ENCODE data around the gene PCK2.

PCK2 gene

DNA sequence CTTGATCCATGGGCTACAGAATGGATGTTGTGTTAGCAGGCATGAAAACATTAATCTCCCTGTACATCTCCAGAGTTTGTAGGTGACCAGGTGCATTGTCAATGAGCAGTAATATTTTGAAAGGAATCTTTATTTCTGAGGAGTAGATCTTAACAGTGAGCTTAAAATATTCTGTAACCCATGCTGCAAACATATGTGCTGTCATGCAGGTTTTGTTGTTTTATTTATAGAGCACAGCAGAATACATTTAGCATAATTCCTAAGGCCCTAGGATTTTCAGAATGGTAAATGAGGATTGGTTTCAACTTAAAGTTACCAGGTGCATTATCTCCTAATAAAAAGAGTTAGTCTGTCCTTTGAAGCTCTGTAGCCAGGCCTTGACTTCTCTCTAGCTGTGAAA lies 32.8 kb downstream of the PCK2 start:
- TF ChIP-seq, protein P1, sequence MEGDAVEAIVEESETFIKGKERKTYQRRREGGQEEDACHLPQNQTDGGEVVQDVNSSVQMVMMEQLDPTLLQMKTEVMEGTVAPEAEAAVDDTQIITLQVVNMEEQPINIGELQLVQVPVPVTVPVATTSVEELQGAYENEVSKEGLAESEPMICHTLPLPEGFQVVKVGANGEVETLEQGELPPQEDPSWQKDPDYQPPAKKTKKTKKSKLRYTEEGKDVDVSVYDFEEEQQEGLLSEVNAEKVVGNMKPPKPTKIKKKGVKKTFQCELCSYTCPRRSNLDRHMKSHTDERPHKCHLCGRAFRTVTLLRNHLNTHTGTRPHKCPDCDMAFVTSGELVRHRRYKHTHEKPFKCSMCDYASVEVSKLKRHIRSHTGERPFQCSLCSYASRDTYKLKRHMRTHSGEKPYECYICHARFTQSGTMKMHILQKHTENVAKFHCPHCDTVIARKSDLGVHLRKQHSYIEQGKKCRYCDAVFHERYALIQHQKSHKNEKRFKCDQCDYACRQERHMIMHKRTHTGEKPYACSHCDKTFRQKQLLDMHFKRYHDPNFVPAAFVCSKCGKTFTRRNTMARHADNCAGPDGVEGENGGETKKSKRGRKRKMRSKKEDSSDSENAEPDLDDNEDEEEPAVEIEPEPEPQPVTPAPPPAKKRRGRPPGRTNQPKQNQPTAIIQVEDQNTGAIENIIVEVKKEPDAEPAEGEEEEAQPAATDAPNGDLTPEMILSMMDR (IDR thresholded peaks at IDR 0.05; ENCODE audit: control extremely low read depth, extremely low read depth, low read depth, missing control alignments): no peak
- CTCF ChIA-PET: interaction anchor here (1.0 to 9.1 kb wide), 7 partner anchors 9 to 37 kb away, joined by 3 to 58 read pairs (median 5); partner anchors contain the start of genes DCAF11, EMC9, IRF9 and NRL
- POLR2A ChIA-PET: interaction anchor here (1.8 to 2.2 kb wide), 2 partner anchors 9 to 12 kb away, joined by 7 read pairs; partner anchors contain the start of genes DCAF11, NRL and PSME1
- no peak for DNase-seq (ENCODE audit: extremely low spot score)

DNA sequence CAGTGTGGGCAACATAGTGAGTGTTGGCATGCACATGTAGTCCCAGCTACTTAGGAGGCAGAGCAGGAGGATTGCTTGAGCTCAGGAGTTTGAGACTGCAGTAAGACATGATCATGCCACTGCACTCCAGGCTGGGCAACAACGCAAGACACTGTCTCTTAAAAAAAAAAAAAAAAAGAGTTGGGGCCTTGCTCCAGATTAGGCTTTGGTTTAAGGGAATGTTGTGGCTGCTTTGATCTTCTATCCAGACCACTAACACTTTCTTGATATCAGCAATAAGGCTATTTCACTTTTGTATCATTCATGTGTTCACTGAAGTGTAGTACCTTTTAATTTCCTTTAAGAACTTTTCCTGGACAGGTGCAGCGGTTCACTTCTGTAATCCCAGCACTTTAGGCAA lies 33.6 kb downstream of the PCK2 start:
- ChIA-PET CTCF (interaction anchor here (1.0 to 9.1 kb wide), 4 partner anchors 11 to 34 kb away, joined by 3 to 58 read pairs (median 21); partner anchors contain the start of genes DCAF11, IRF9 and NRL), POLR2A (interaction anchor here (1.8 to 2.2 kb wide), 2 partner anchors 8 to 13 kb away, joined by 7 read pairs; partner anchors contain the start of genes DCAF11, NRL and PSME1)
- no peak for DNase-seq (ENCODE audit: extremely low spot score)
- TF ChIP-seq, protein P1 (IDR thresholded peaks at IDR 0.05; ENCODE audit: control extremely low read depth, extremely low read depth, low read depth, missing control alignments): no peak

DNA sequence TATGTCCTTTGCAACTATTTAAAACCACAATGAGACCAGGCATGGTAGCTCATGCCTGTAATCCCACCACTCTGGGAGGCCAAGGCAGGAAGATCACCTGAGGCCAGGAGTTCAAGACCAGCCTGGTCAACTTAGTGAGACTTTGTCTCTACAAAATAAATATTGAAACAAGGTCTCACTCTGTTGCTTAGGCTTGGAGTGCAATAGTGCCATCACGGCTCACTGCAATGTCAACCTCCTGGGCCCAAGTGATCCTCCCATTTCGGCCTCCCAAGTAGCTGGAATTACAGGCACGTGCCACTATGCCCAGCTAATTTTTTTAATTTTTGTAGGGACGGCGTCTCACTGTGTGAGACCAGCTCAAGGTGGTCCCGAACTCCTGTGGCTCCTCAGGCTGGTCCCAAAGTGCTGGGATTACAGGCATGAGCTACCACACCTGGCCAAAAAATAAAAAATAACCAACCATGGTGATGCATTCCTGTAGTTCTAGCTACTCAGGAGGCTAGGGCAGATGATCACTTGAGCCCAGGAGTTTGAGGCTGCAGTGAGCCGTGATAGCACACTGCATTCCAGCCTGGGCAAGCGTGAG lies 35.4 kb downstream of the PCK2 start:
- CTCF ChIA-PET: interaction anchor here (1.7 to 9.1 kb wide), 2 partner anchors 12 to 21 kb away, joined by 7 to 58 read pairs; partner anchors contain the start of genes DCAF11 and NRL
- POLR2A ChIA-PET: interaction anchor here (1.5 kb wide), 1 partner anchor 15 kb away, joined by 3 read pairs; the partner anchor contains the start of genes DCAF11 and NRL
- DNase-seq (ENCODE audit: extremely low spot score): no peak
- TF ChIP-seq, protein P1 (IDR thresholded peaks at IDR 0.05; ENCODE audit: control extremely low read depth, extremely low read depth, low read depth, missing control alignments): no peak

DNA sequence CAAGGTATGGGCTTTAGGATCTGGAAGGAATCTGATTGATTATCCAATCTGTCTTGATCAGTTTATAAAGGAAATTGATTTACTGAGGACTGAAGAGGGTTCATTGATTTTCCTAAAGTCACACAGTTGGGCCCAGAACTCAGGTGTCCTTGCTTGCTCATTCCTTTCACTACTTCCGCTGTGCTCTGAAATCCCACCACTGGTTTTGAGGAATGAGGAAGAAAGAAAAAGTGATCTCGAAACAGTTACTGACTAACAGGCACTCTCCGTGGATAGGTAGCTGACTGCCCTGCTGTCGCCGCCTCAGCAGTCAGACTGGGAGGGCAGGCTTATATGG lies 36.2 kb downstream of the PCK2 start, which contains the start of gene FITM1:
Gene FITM1 (plus strand): TSS at position 280 of the 337 bp plus-strand sequence. CDS start 905 bp downstream, outside the sequence.
- ChIA-PET CTCF (interaction anchor here (9.1 kb wide), 1 partner anchor 13 kb away, joined by 58 read pairs; the partner anchor contains the start of genes DCAF11 and NRL), POLR2A (interaction anchor here (1.5 kb wide), 1 partner anchor 16 kb away, joined by 3 read pairs; the partner anchor contains the start of genes DCAF11 and NRL)
- DNase-seq (ENCODE audit: extremely low spot score): no peak
- TF ChIP-seq, protein P1 (IDR thresholded peaks at IDR 0.05; ENCODE audit: control extremely low read depth, extremely low read depth, low read depth, missing control alignments): no peak

DNA sequence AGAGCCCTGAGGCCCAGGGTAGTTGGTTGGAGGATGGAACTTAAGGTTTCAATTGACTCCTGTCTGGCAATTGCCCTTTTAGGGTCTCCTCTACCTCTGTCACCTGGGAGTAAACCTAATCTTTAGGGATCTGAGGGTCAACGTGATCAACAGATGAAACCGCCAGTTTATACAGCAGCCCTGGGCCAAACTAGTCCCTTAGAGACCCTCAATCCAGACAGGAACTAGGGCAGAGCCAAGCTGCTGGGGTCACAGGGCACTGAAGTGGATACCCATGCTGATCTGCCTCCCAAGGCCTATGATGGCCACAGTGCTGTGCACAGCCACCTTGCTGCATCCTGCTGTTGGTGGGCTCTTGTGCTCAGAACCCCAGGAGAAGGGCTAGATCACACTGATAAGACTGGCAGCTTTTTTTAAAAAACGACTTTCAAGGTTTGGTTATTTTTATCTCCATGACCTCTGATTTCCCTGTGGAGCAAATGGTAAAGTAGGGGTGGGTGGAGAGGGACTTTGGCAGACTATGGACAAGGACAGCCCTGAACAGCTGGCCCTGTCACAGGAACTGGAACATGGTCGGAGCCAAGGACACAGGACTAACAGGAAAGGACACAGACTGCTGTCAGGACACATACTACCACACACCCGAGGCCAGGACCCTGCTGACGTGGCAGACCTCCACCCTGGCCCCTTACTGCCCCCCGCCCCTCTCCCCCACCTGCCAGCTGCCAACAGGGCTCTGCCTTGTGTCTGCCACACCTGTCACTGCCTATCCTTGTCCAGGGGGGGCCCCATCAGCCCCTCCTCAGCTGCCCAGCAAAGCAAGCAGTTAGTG lies 36.8 kb downstream of the PCK2 start:
- TF ChIP-seq, protein P1 (IDR thresholded peaks at IDR 0.05; ENCODE audit: control extremely low read depth, extremely low read depth, low read depth, missing control alignments): no peak
- no peak for DNase-seq (ENCODE audit: extremely low spot score)
- POLR2A ChIA-PET: interaction anchor here (0.6 to 1.5 kb wide), 2 partner anchors 16 to 129 kb away, joined by 3 to 5 read pairs; partner anchors contain the start of genes DCAF11 and NRL
- CTCF ChIA-PET: interaction anchor here (1.1 to 9.1 kb wide), 2 partner anchors 14 to 23 kb away, joined by 3 to 58 read pairs; partner anchors contain the start of genes DCAF11 and NRL

DNA sequence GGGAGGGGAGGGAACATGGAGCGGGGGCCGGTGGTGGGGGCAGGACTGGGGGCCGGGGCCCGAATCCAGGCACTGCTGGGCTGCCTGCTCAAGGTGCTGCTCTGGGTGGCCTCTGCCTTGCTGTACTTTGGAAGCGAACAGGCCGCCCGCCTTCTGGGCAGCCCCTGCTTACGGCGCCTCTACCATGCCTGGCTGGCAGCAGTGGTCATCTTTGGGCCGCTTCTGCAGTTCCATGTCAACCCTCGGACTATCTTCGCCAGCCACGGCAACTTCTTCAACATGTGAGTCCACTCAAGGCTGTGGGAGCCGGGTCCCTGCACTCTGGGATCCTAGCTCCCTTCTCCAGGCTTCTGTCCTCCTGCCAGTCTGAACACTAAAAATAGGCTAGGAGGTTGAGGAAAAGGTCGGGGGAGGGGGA lies 37.4 kb downstream of the PCK2 start:
- ChIA-PET CTCF (interaction anchor here (1.1 to 9.1 kb wide), 2 partner anchors 14 to 23 kb away, joined by 3 to 58 read pairs; partner anchors contain the start of genes DCAF11 and NRL), POLR2A (interaction anchor here (0.6 kb wide), 1 partner anchor 130 kb away, joined by 5 read pairs; no protein-coding TSS in a partner anchor)
- DNase-seq (ENCODE audit: extremely low spot score): no peak
- TF ChIP-seq, protein P1 (IDR thresholded peaks at IDR 0.05; ENCODE audit: control extremely low read depth, extremely low read depth, low read depth, missing control alignments): no peak

All from GM10248 (cell line).